Hepatocyte (in vitro differentiated cells): Measurements from ENCODE around the gene MTG1. TPM values are rescaled to one million over a fixed set of nuclear protein-coding genes. Genes with fewer than 3 reads are reported as not detected.
"Not testable (repeated sequence)": the region's sequence is repeated elsewhere in the genome, so short reads cannot be mapped to it uniquely, and the experiment has no call there.

ENCODE experiments used
- DNase-seq: peaks from one replicate; pipeline ENCODE4 v3.0.0-alpha.2; 2016; ENCODE audit warnings: low spot score
- H2AFZ ChIP-seq: fragments of 200-600 bp; sonication (generic); 2 replicates; pipeline ENCODE4 v1.6.0; 2016; ENCODE audit warnings: antibody characterized with exemption, mild to moderate bottlenecking
- H3K27ac ChIP-seq: fragments of 200-600 bp; sonication (generic); 2 replicates; pipeline ENCODE4 v1.5.1; 2016; ENCODE audit warnings: mild to moderate bottlenecking
- H3K27me3 ChIP-seq: fragments of 200-600 bp; sonication (generic); 2 replicates; pipeline ENCODE4 v1.6.1; 2016
- H3K36me3 ChIP-seq: fragments of 200-600 bp; sonication (generic); replicated peaks from 2 replicates; pipeline ENCODE4 v1.5.1; 2016; ENCODE audit warnings: low read depth; ENCODE audit not compliant: insufficient read depth
- H3K4me1 ChIP-seq: fragments of 200-600 bp; sonication (generic); 2 replicates; pipeline ENCODE4 v1.5.1; 2016; ENCODE audit warnings: mild to moderate bottlenecking, moderate library complexity; ENCODE audit not compliant: insufficient read depth
- H3K4me2 ChIP-seq: fragments of 200-600 bp; sonication (generic); 2 replicates; pipeline ENCODE4 v1.6.0; 2016
- H3K4me3 ChIP-seq: fragments of 200-600 bp; sonication (generic); 2 replicates; pipeline ENCODE4 v1.5.1; 2016; ENCODE audit warnings: mild to moderate bottlenecking
- H3K79me2 ChIP-seq: fragments of 200-600 bp; sonication (generic); 2 replicates; pipeline ENCODE4 v1.6.0; 2017; ENCODE audit warnings: mild to moderate bottlenecking
- H3K9me2 ChIP-seq: fragments of 200-600 bp; sonication (generic); replicated peaks from 2 replicates; pipeline ENCODE4 v1.6.0; 2017; ENCODE audit warnings: mild to moderate bottlenecking; ENCODE audit not compliant: insufficient read depth
- H3K9me3 ChIP-seq: fragments of 200-600 bp; sonication (generic); 2 replicates; pipeline ENCODE4 v1.5.1; 2016; ENCODE audit warnings: low read depth, mild to moderate bottlenecking
- H4K20me1 ChIP-seq: fragments of 200-600 bp; sonication (generic); 2 replicates; pipeline ENCODE4 v1.6.0; 2016; ENCODE audit warnings: mild to moderate bottlenecking; ENCODE audit not compliant: insufficient read depth, poor library complexity, severe bottlenecking
- CTCF ChIP-seq: fragments of 200-600 bp; sonication (generic); IDR thresholded peaks from 2 replicates; pipeline ENCODE4 v1.5.1; 2016; ENCODE audit warnings: antibody characterized with exemption, mild to moderate bottlenecking; ENCODE audit not compliant: poor library complexity
- EZH2 ChIP-seq: fragments of 200-600 bp; sonication (generic); IDR thresholded peaks from 2 replicates; pipeline ENCODE4 v1.6.1; 2016; ENCODE audit warnings: antibody characterized with exemption, mild to moderate bottlenecking, borderline replicate concordance
- EZH2phosphoT487 ChIP-seq: fragments of 200-600 bp; sonication (generic); IDR thresholded peaks from one replicate; pipeline ENCODE4 v1.6.1; 2018; ENCODE audit warnings: antibody characterized with exemption, mild to moderate bottlenecking, low read depth, moderate library complexity; ENCODE audit not compliant: unreplicated experiment, severe bottlenecking
- WGBS: methylation state at CpG from one replicate; pipeline ENCODE4 v1.1.6; 2016; ENCODE audit warnings: low lambda C conversion rate; ENCODE audit errors: missing lambda C conversion rate; 5-methylcytosine and 5-hydroxymethylcytosine counted together
- polyA plus RNA-seq: library from polyadenylated mRNA; unstranded; fragments of >200 nt; fragmentation: Nextera tagmentation; extraction: Ambion mirVana; gene quantifications from 2 replicates; pipeline ENCODE4 v1.2.1, GENCODE V29; 2016
- total RNA-seq: library from RNA; depleted of rRNA; stranded (reverse); fragments of >200 nt; gene quantifications from 2 replicates; pipeline ENCODE4 v1.2.3, GENCODE V29; 2014

Gene MTG1
- total and polyA plus RNA-seq, 2 experiments from 2014 or later, result 53.2 to 154 TPM

- Histone ChIP-seq H3K4me3 (no peak overlapping the region), H3K79me2 (peaks cover 9% of the 10 kb centered on the region), H3K4me2 (no peak overlapping the region), H3K9me2 (no peaks in the 10 kb centered on the region), H4K20me1 (no peaks in the 10 kb centered on the region), H3K27ac (no peak overlapping the region), H3K9me3 (no peaks in the 10 kb centered on the region), H3K27me3 (no peaks in the 10 kb centered on the region), H2AFZ (no peak overlapping the region), H3K36me3 (no peaks in the 10 kb centered on the region), H3K4me1 (peaks cover 13% of the 10 kb centered on the region)
- no peak for TF ChIP-seq EZH2phosphoT487
- no peak for TF ChIP-seq CTCF
- TF ChIP-seq EZH2, result no peak
- WGBS, result 94% methylated on average over 8 of the region's 8 CpGs
- no peak for DNase-seq
Observed at GRCh38 chr10:133381036-133381435, 12.9 kb upstream of the MTG1 start.

GRCh38 chr10:133383551-133383950, 10.4 kb upstream of the MTG1 start:
- H4K20me1 ChIP-seq, result no peaks in the 10 kb centered on the region
- H3K27me3 ChIP-seq, result no peaks in the 10 kb centered on the region
- H3K79me2 ChIP-seq, result peaks cover 9% of the 10 kb centered on the region
- H3K9me3 ChIP-seq, result no peaks in the 10 kb centered on the region
- 98% methylated on average over 4 of the region's 4 CpGs for WGBS
- H3K4me3 ChIP-seq, result no peak overlapping the region
- H3K36me3 ChIP-seq, result no peaks in the 10 kb centered on the region
- DNase-seq, result no peak
- H3K27ac ChIP-seq, result no peak overlapping the region
- H3K4me1 ChIP-seq, result peaks cover 6% of the 10 kb centered on the region
- H2AFZ ChIP-seq, result no peak overlapping the region
- H3K4me2 ChIP-seq, result no peak overlapping the region
- TF ChIP-seq EZH2phosphoT487 (no peak), EZH2 (no peak), CTCF (no peak)
- H3K9me2 ChIP-seq, result no peaks in the 10 kb centered on the region

- no peak overlapping the region for H2AFZ ChIP-seq
- no peak overlapping the region for H3K4me3 ChIP-seq
- H3K4me2 ChIP-seq, result no peak overlapping the region
- DNase-seq, result no peak
- H3K27me3 ChIP-seq, result no peaks in the 10 kb centered on the region
- H3K4me1 ChIP-seq, result peaks cover 6% of the 10 kb centered on the region
- H4K20me1 ChIP-seq, result no peaks in the 10 kb centered on the region
- no peak for TF ChIP-seq CTCF
- TF ChIP-seq EZH2, result no peak
- TF ChIP-seq EZH2phosphoT487, result no peak
- no peak overlapping the region for H3K27ac ChIP-seq
- H3K79me2 ChIP-seq, result peaks cover 9% of the 10 kb centered on the region
- no peaks in the 10 kb centered on the region for H3K9me3 ChIP-seq
- H3K36me3 ChIP-seq, result no peaks in the 10 kb centered on the region
- 92% methylated on average over 13 of the region's 13 CpGs for WGBS
- no peaks in the 10 kb centered on the region for H3K9me2 ChIP-seq
Observed at GRCh38 chr10:133384071-133384470, 9.9 kb upstream of the MTG1 start.

- no peaks in the 10 kb centered on the region for H3K36me3 ChIP-seq
- H3K4me1 ChIP-seq, result no peaks in the 10 kb centered on the region
- TF ChIP-seq EZH2 (no peak), EZH2phosphoT487 (no peak), CTCF (no peak)
- H3K27ac ChIP-seq, result no peak overlapping the region
- no peaks in the 10 kb centered on the region for H3K79me2 ChIP-seq
- H3K27me3 ChIP-seq, result no peaks in the 10 kb centered on the region
- no peak overlapping the region for H3K4me2 ChIP-seq
- H3K9me2 ChIP-seq, result no peaks in the 10 kb centered on the region
- WGBS, result 97% methylated on average over 2 of the region's 2 CpGs
- H2AFZ ChIP-seq, result no peak overlapping the region
- no peaks in the 10 kb centered on the region for H3K9me3 ChIP-seq
- no peaks in the 10 kb centered on the region for H4K20me1 ChIP-seq
- no peak for DNase-seq
- H3K4me3 ChIP-seq, result no peak overlapping the region
Observed at GRCh38 chr10:133385214-133385613, 8.7 kb upstream of the MTG1 start.

GRCh38 chr10:133386951-133387350, 7.0 kb upstream of the MTG1 start:
- not testable (repeated sequence) for H3K4me3 ChIP-seq, H3K9me3 ChIP-seq, H3K9me2 ChIP-seq, H3K27ac ChIP-seq, H2AFZ ChIP-seq, H3K79me2 ChIP-seq, H3K36me3 ChIP-seq, DNase-seq, H3K4me2 ChIP-seq, H4K20me1 ChIP-seq, H3K4me1 ChIP-seq, H3K27me3 ChIP-seq
- WGBS, result 97% methylated on average over 4 of the region's 4 CpGs
